B cell (primary cell): ENCODE measurements around the gene CMIP. TPM values are rescaled to one million over a fixed set of nuclear protein-coding genes. Genes with fewer than 3 reads are reported as not detected.

Experiments used
- ATAC-seq: fragments of 200-7000 bp; cut with Tn5 transposase; one replicate; pipeline ENCODE4 v1.10.0; 2021; ENCODE audit warnings: low read depth, mild to moderate bottlenecking, moderate number of reproducible peaks, moderate library complexity
- CTCF ChIA-PET: fragments of 350-600 bp; sonication (Branson Sonifier 250); formaldehyde crosslinking; loops from one replicate; lab custom pipeline; 2021; ENCODE audit warnings: antibody characterized with exemption, inconsistent platforms; lab: Charles Lee
- POLR2A ChIA-PET: fragments of 350-600 bp; sonication (Branson Sonifier 250); formaldehyde crosslinking; loops from one replicate; lab custom pipeline; 2021; ENCODE audit warnings: antibody characterized with exemption; lab: Charles Lee
- DNase-seq: peaks from one replicate; pipeline ENCODE4 v3.0.0; 2013
- H2AFZ ChIP-seq: 2 replicates; pipeline ENCODE4 v1.6.1; 2012; ENCODE audit warnings: mild to moderate bottlenecking, low read depth, low read length; ENCODE audit not compliant: insufficient read depth, poor library complexity, severe bottlenecking
- H3K27ac ChIP-seq, 2 donors: 1 replicate in 1 of 2; 2 replicates in 1 of 2; pipeline ENCODE4 v1.5.1; 2012 to 2013; ENCODE audit warnings: low read length in 2 of 2, mild to moderate bottlenecking in 2 of 2, moderate library complexity in 1 of 2
- H3K27me3 ChIP-seq, 4 experiments: fragments of 200-600 bp in 1 of 4; sonication (generic) in 1 of 4; replicated peaks in 1 of 4; 1 replicate in 2 of 4; 2 replicates in 2 of 4; pipeline versions ENCODE4 v1.6.1 to v1.7.0; 2013 to 2016; ENCODE audit warnings: low read length in 3 of 4, mild to moderate bottlenecking in 2 of 4, mixed read lengths in 1 of 4, moderate library complexity in 1 of 4; ENCODE audit not compliant: insufficient read depth in 4 of 4, control insufficient read depth in 3 of 4; ENCODE audit errors: control extremely low read depth in 1 of 4
- H3K36me3 ChIP-seq, 2 experiments: replicated peaks in 1 of 2; 1 replicate in 1 of 2; 2 replicates in 1 of 2; pipeline versions ENCODE4 v1.6.1 to v1.7.1; 2013; ENCODE audit warnings: low read length in 1 of 2; ENCODE audit not compliant: insufficient read depth in 2 of 2, control insufficient read depth in 1 of 2; ENCODE audit errors: control extremely low read depth in 1 of 2, extremely low read depth in 1 of 2
- H3K4me1 ChIP-seq, 2 donors: fragments of 200-600 bp in 1 of 2; sonication (generic) in 1 of 2; 1 replicate in 1 of 2; 2 replicates in 1 of 2; pipeline versions ENCODE4 v1.5.1 to v1.6.1; 2013 to 2017; ENCODE audit warnings: low read length in 2 of 2; ENCODE audit not compliant: control insufficient read depth in 2 of 2, insufficient read depth in 2 of 2
- H3K4me2 ChIP-seq: replicated peaks from 2 replicates; pipeline ENCODE3; 2012; ENCODE audit warnings: mild to moderate bottlenecking, low read depth, low read length; ENCODE audit not compliant: poor library complexity, severe bottlenecking
- H3K4me3 ChIP-seq, 5 experiments: fragments of 200-600 bp in 1 of 5; sonication (generic) in 1 of 5; 1 replicate in 3 of 5; 2 replicates in 2 of 5; pipeline versions ENCODE4 v1.5.1 to v1.7.0; 2011 to 2016; ENCODE audit warnings: low read length in 4 of 5, mild to moderate bottlenecking in 4 of 5, low read depth in 2 of 5, control low read depth in 1 of 5, moderate library complexity in 1 of 5; ENCODE audit not compliant: insufficient read depth in 1 of 5; ENCODE audit errors: control extremely low read depth in 1 of 5, extremely low read depth in 1 of 5
- H3K79me2 ChIP-seq: fragments of 200-600 bp; sonication (generic); one replicate; pipeline ENCODE4 v1.6.0; 2016; ENCODE audit warnings: low read length; ENCODE audit not compliant: control insufficient read depth, insufficient read depth
- H3K9ac ChIP-seq: fragments of 200-600 bp; sonication (generic); 2 replicates; pipeline ENCODE4 v1.6.1; 2017; ENCODE audit warnings: mild to moderate bottlenecking, low read length, moderate library complexity
- H3K9me3 ChIP-seq, 3 donors: one replicate each; pipeline versions ENCODE4 v1.6.1 to v1.7.1; 2013; ENCODE audit warnings: low read length in 2 of 3; ENCODE audit not compliant: control insufficient read depth in 2 of 3, insufficient read depth in 1 of 3; ENCODE audit errors: control extremely low read depth in 1 of 3
- H4K20me1 ChIP-seq: 2 replicates; pipeline ENCODE4 v1.6.0; 2012; ENCODE audit warnings: mild to moderate bottlenecking, low read length; ENCODE audit not compliant: insufficient read depth, control insufficient read depth, poor library complexity, severe bottlenecking
- H3K27ac Mint-ChIP-seq: one replicate; pipeline ENCODE4 v1.8.0; 2021; ENCODE audit warnings: mixed read lengths
- H3K27me3 Mint-ChIP-seq: one replicate; pipeline ENCODE4 v1.8.0; 2021; ENCODE audit warnings: mixed read lengths
- H3K4me1 Mint-ChIP-seq: one replicate; pipeline ENCODE4 v1.8.0; 2021; ENCODE audit warnings: mixed read lengths
- H3K4me3 Mint-ChIP-seq: one replicate; pipeline ENCODE4 v1.8.0; 2021; ENCODE audit warnings: mixed read lengths
- H3K9me3 Mint-ChIP-seq: one replicate; pipeline ENCODE4 v1.8.0; 2022; ENCODE audit warnings: mixed read lengths; ENCODE audit not compliant: insufficient read depth
- CTCF ChIP-seq: fragments of 200-600 bp; IDR thresholded peaks from one replicate; pipeline ENCODE4 v1.8.0; 2022; ENCODE audit warnings: antibody characterized with exemption, mild to moderate bottlenecking
- EZH2 ChIP-seq: IDR thresholded peaks from 2 replicates; pipeline ENCODE4 v1.6.1; 2012; ENCODE audit warnings: borderline replicate concordance, low read depth, mild to moderate bottlenecking, moderate library complexity, low read length; ENCODE audit not compliant: insufficient read depth, poor library complexity, severe bottlenecking
- WGBS: methylation state at CpG from one replicate; pipeline ENCODE4 v1.1.5; 2013; ENCODE audit warnings: missing lambda C conversion rate; ENCODE audit not compliant: insufficient coverage; 5-methylcytosine and 5-hydroxymethylcytosine counted together
- intact Hi-C: fragments of 100-400 bp; cut with micrococcal nuclease; formaldehyde crosslinking; loops from one replicate; pipeline ENCODE4 v1.10.0; 2022
- polyA plus RNA-seq: library from polyadenylated mRNA; depleted of rRNA; stranded (reverse); fragments of >200 nt; gene quantifications from 2 replicates; pipeline ENCODE4 v1.2.3, GENCODE V29; 2012
- total RNA-seq, 2 donors: library from RNA; stranded (reverse); fragments of 120-200 nt in 1 of 2; gene quantifications; 1 replicate in 1 of 2; 2 replicates in 1 of 2; pipeline versions ENCODE4 v1.2.3 to v1.2.4, GENCODE V29; 2013 to 2022

Gene CMIP
- total and polyA plus RNA-seq, 2 donors (not counting 1 experiment from before 2014, with no cell fraction given): 27.1 to 155 TPM

DNA sequence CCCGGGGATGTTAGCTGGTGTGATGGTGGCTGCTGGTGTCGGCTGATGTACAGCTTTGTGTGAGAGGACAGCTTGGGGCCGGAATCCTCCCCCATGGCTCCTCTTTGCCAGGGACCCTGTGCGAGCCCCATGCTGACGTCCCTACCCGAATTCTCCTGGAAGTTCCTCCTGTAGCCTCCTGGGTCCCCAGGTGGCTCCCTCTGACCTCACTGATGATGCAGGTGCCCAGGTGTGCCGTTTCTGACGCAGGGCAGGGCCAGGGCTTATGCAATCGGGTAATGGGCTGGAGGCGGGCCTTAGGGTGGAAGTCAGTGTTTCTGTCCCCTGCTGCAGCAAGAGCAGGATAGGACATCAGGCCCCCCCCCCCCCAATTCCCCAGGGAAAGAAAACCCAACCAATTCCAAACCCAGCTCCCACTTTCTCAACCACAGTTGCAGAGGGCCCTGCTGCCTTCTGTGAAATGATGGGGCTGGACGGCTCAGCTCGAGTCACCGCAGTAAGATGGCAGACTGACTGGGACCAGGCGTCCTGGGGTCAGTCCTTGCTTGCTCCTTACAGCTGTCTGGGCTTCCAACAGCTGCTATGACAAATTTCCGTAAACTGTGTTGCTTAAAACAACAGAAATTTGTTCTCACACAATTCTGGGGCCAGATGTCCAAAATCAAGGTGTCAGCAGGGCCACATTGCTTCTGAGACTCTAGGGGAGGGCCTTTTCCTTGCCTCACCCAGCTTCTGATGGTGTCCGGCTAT is 195.5 kb downstream of the CMIP start:
- H3K9ac ChIP-seq: no peak overlapping the region
- Mint-ChIP-seq H3K27me3 (no peaks in the 10 kb centered on the region), H3K27ac (no peak overlapping the region), H3K9me3 (no peaks in the 10 kb centered on the region), H3K4me3 (no peak overlapping the region), H3K4me1 (peaks cover 16% of the 10 kb centered on the region)
- H3K27me3 ChIP-seq: no peaks in the 10 kb centered on the region
- H3K4me2 ChIP-seq: no peak overlapping the region
- ChIA-PET CTCF (no interaction called here), POLR2A (interaction anchor here (0.6 kb wide), 2 partner anchors 23 to 58 kb away, joined by 8 read pairs; no protein-coding TSS in a partner anchor)
- intact Hi-C loops: no loop called here
- DNase-seq: no peak
- 95% methylated on average over 14 of the region's 16 CpGs for WGBS
- no peak overlapping the region for H3K27ac ChIP-seq
- no peaks in the 10 kb centered on the region for H3K4me1 ChIP-seq
- H3K9me3 ChIP-seq: peaks cover 0 to 4% (median 0%) of the 10 kb centered on the region in 3 donors
- H3K79me2 ChIP-seq: peaks cover 94% of the 10 kb centered on the region
- H4K20me1 ChIP-seq: peaks cover 84% of the 10 kb centered on the region
- no peak overlapping the region for H3K4me3 ChIP-seq
- peaks cover 0 to 6% of the 10 kb centered on the region in 2 experiments for H3K36me3 ChIP-seq
- ATAC-seq: no peak
- TF ChIP-seq CTCF (no peak), EZH2 (no peak)
- H2AFZ ChIP-seq: no peak overlapping the region

DNA sequence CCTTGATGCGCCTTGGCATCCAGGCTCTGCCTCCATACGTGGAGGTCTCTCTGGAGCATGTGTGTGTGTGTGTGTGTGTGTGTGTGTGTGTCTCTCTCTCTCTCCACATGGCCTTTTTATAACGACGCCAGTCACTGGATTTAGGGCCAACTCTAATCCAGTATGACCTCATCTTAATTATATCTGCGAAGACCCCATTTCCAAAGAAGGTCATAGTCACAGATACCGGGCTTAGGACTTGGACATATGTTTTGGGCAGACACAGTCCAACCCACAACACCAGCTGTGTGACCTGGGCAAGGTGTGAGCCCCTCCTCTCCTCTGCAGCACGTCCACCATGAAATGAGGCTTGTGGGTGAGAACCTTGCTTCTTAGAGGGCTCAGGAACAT is 196.1 kb downstream of the CMIP start:
- Mint-ChIP-seq H3K4me3 (no peak overlapping the region), H3K4me1 (peaks cover 12% of the 10 kb centered on the region), H3K27me3 (no peaks in the 10 kb centered on the region), H3K9me3 (no peaks in the 10 kb centered on the region), H3K27ac (no peak overlapping the region)
- no peaks in the 10 kb centered on the region for H3K4me1 ChIP-seq
- no peak overlapping the region for H2AFZ ChIP-seq
- peaks cover 84% of the 10 kb centered on the region for H4K20me1 ChIP-seq
- no peaks in the 10 kb centered on the region for H3K27me3 ChIP-seq
- ATAC-seq (no peak), DNase-seq (no peak)
- peaks cover 0 to 4% (median 0%) of the 10 kb centered on the region in 3 donors for H3K9me3 ChIP-seq
- no peak for TF ChIP-seq EZH2
- no peak for TF ChIP-seq CTCF
- no peak overlapping the region for H3K27ac ChIP-seq
- WGBS: 93% methylated on average over 2 of the region's 7 CpGs
- intact Hi-C loops: no loop called here
- peaks cover 0 to 6% of the 10 kb centered on the region in 2 experiments for H3K36me3 ChIP-seq
- H3K4me2 ChIP-seq: no peak overlapping the region
- peaks cover 90% of the 10 kb centered on the region for H3K79me2 ChIP-seq
- no peak overlapping the region for H3K9ac ChIP-seq
- POLR2A ChIA-PET: interaction anchor here (0.6 kb wide), 2 partner anchors 22 to 57 kb away, joined by 8 read pairs; no protein-coding TSS in a partner anchor
- CTCF ChIA-PET: interaction anchor here (1.4 kb wide), 1 partner anchor 9 kb away, joined by 5 read pairs; no protein-coding TSS in a partner anchor
- no peak overlapping the region for H3K4me3 ChIP-seq
